OCI-LY7 (cell line): Measurements from ENCODE around the gene LIN37.

Experiments
- EZH2phosphoT487 ChIP-seq: fragments of 200-600 bp; sonication (generic); IDR thresholded peaks from 2 replicates; pipeline ENCODE4 v1.6.1; 2018; ENCODE audit warnings: low read depth, borderline replicate concordance, mild to moderate bottlenecking, mixed run types, antibody characterized with exemption, low read length, moderate library complexity, mixed read lengths
- TF ChIP-seq, protein P1 (sequence below): fragments of 200-600 bp; sonication (generic); conservative IDR thresholded peaks from 2 replicates; pipeline ENCODE4 v1.5.1; 2014; ENCODE audit warnings: mild to moderate bottlenecking, antibody characterized with exemption, low read length, moderate library complexity, mixed read lengths

DNA sequence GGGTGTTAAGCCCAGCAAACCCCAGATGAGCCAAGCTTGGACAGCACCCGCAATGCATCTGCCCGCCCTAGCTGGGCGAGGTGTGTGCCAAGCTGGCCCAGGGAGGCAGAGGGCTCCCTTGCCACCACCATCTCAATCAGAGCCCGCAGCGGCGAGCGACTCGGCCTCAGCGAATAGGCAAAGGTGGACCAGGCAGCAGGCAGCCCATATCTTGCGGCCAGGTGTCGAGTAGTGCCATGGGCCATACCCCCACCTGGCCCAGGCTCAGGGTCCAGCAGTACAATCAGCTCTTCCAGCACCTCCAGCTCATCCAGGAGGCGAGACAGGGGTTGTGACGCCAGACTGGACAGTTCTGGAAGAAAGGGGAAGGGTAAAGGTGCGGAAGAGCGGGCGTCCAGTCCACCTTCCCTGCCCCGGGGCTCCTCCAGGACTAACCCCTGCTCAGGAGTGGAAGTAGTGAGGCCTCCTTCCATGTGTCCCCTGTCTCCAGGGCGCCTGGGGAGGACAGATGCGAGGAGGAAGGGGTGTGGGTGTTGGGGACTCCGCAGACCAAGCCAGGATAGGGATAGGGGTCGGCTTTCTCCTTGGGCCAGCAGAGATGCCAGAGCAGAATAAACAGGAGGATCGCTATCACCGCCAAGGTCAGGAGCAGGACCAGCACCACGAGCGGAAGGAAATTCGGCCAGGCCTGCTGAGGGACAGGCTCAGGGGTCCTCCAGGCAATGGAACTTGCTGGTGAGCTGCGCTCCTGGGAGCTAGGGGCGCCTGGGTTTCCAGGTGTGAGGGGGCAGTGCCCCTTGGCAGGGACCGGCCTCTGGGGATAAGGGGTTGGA is 8.9 kb upstream of the LIN37 start:
- TF ChIP-seq, protein P1, sequence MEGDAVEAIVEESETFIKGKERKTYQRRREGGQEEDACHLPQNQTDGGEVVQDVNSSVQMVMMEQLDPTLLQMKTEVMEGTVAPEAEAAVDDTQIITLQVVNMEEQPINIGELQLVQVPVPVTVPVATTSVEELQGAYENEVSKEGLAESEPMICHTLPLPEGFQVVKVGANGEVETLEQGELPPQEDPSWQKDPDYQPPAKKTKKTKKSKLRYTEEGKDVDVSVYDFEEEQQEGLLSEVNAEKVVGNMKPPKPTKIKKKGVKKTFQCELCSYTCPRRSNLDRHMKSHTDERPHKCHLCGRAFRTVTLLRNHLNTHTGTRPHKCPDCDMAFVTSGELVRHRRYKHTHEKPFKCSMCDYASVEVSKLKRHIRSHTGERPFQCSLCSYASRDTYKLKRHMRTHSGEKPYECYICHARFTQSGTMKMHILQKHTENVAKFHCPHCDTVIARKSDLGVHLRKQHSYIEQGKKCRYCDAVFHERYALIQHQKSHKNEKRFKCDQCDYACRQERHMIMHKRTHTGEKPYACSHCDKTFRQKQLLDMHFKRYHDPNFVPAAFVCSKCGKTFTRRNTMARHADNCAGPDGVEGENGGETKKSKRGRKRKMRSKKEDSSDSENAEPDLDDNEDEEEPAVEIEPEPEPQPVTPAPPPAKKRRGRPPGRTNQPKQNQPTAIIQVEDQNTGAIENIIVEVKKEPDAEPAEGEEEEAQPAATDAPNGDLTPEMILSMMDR = no peak
- no peak for TF ChIP-seq EZH2phosphoT487
